ENCODE measurements around the gene DSTN. TPM values are rescaled to one million over a fixed set of nuclear protein-coding genes. Genes with fewer than 3 reads are reported as not detected.

The DSTN gene
- total and polyA plus RNA-seq, 2 of the 4 experiments (the other 2 are of a cell fraction): 221 to 269 TPM

GRCh38 chr20:17541996-17542395 lies 27.9 kb upstream of the DSTN start:
- POLR2A ChIA-PET (ENCODE audit: unreplicated experiment): no interaction called here
- no peak overlapping the region for H3K4me2 ChIP-seq (ENCODE audit: low read depth, low read length)

More at GRCh38 chr20:17541996-17542395, 27.9 kb upstream of the DSTN start:
- H3K27me3 ChIP-seq (ENCODE audit: control insufficient read depth, insufficient read depth, low read length): peaks cover 4% of the 10 kb centered on the region
- ATAC-seq (ENCODE audit: low read depth) (peak; percentile 27; the same call in 1 of the 2 replicates), DNase-seq (peak; percentile 87)
- no peak overlapping the region for H3K27ac ChIP-seq (ENCODE audit: insufficient read depth, low read length)
- H3K14ac ChIP-seq (replicated peaks; ENCODE audit: low read depth, low read length): no peak overlapping the region
- peaks cover 10% of the 10 kb centered on the region for H3K9me1 ChIP-seq (ENCODE audit: insufficient read depth, low read length)
- no peak for TF ChIP-seq RCOR1 (IDR thresholded peaks at IDR 0.05; ENCODE audit: insufficient replicate concordance, low read length)
- peak; percentile 69 for TF ChIP-seq CEBPB (IDR thresholded peaks at IDR 0.05; ENCODE audit: low read depth, low read length)
- H2AK9ac ChIP-seq (replicated peaks; ENCODE audit: low read depth, low read length, poor library complexity): no peak overlapping the region
- 94% methylated on average over 2 of the region's 5 CpGs; no CpG with 5 or more reads in 1 of the 2 experiments for WGBS, 2 experiments (ENCODE audit: extremely low coverage in 2 of 2, insufficient read length in 1 of 2)
- peaks cover 0 to 13% of the 10 kb centered on the region in 2 experiments; a peak in 2 of 4 replicates for H3K79me1 ChIP-seq (ENCODE audit: low read depth in 1 of 2, low read length in 2 of 2)
- no peak overlapping the region for H2BK120ac ChIP-seq (ENCODE audit: low read depth, low read length)
- no peak overlapping the region for H2BK20ac ChIP-seq (ENCODE audit: low read depth, low read length)
- no peak overlapping the region for H3K4ac ChIP-seq (ENCODE audit: low read depth, low read length)
- no peak overlapping the region for H2AFZ ChIP-seq (replicated peaks; ENCODE audit: low read length, poor library complexity)
- no peak overlapping the region for H2BK15ac ChIP-seq (ENCODE audit: low read depth, low read length)
- intact Hi-C loops (cut with micrococcal nuclease) (no loop called here), dilution Hi-C loops (cut with HindIII; ENCODE audit: low sequenced_read_pairs, unreplicated experiment) (no loop called here), in situ Hi-C loops (cut with MboI; ENCODE audit: low sequenced_read_pairs) (no loop called here)
- H3K56ac ChIP-seq (ENCODE audit: extremely low read depth, insufficient read depth, low read length): no peak overlapping the region
- BruUV-seq (replicated peaks): no TSS peak
- no peaks in the 10 kb centered on the region for H3K9me3 ChIP-seq (ENCODE audit: control insufficient read depth, insufficient read depth, low read length)
- H3K18ac ChIP-seq (ENCODE audit: low read depth, low read length): no peak overlapping the region
- peaks cover 7% of the 10 kb centered on the region; the same call in 1 of the 2 replicates for H4K20me1 ChIP-seq (ENCODE audit: insufficient read depth, low read length)
- H3K4me3 ChIP-seq (ENCODE audit: insufficient read depth, low read depth, low read length): no peak overlapping the region
- no peaks in the 10 kb centered on the region for H3K36me3 ChIP-seq (ENCODE audit: control insufficient read depth, insufficient read depth, low read length)
- no peak overlapping the region for H2AK5ac ChIP-seq (ENCODE audit: low read depth, low read length)
- peaks cover 8% of the 10 kb centered on the region for H3K4me1 ChIP-seq (ENCODE audit: control insufficient read depth, insufficient read depth, low read length)
- no peak overlapping the region for H3K23ac ChIP-seq (ENCODE audit: low read depth, low read length)
- no peak overlapping the region for H2BK5ac ChIP-seq (ENCODE audit: low read depth, low read length, poor library complexity, severe bottlenecking)
- no peak overlapping the region for H3K9ac ChIP-seq (ENCODE audit: low read depth, low read length)
- no peak overlapping the region for H4K5ac ChIP-seq (ENCODE audit: low read depth, low read length)
- H4K8ac ChIP-seq (ENCODE audit: low read depth in 2 of 2, low read length in 2 of 2): no peak overlapping the region
- H4K91ac ChIP-seq (ENCODE audit: insufficient read depth, low read depth, low read length): no peak overlapping the region
- CTCF ChIA-PET: interaction anchor here (0.7 kb wide), 1 partner anchor 37 kb away, joined by 3 read pairs; no protein-coding TSS in a partner anchor
